Heart right ventricle (tissue), 16 donors: ENCODE results near the gene RALGAPA2. TPM values are rescaled to one million over a fixed set of nuclear protein-coding genes. Genes with fewer than 3 reads are reported as not detected.
A peak's percentile ranks its signal among the peaks of the same experiment; 100 is the strongest.

ENCODE experiments used
- ATAC-seq, 8 donors: fragments of 200-7000 bp; cut with Tn5 transposase; one replicate each; pipeline ENCODE4 v1.9.1; 2020; ENCODE audit warnings: mild to moderate bottlenecking in 8 of 8, moderate library complexity in 8 of 8, moderate number of reproducible peaks in 1 of 8
- DNase-seq, 2 donors: peaks; one replicate each; pipeline ENCODE4 v3.0.0-alpha.2; 2020
- H3K27ac ChIP-seq, 10 donors: fragments of 200-600 bp; sonication (generic) in 2 of 10; one replicate each; pipeline versions ENCODE4 v1.5.0 to v1.8.0; 2020 to 2022; ENCODE audit warnings: mild to moderate bottlenecking in 3 of 10
- H3K27me3 ChIP-seq, 7 donors: fragments of 200-600 bp; one replicate each; pipeline ENCODE4 v1.8.0; 2021 to 2022; ENCODE audit warnings: mild to moderate bottlenecking in 2 of 7
- H3K36me3 ChIP-seq, 9 donors: fragments of 200-600 bp; sonication (generic) in 1 of 9; one replicate each; pipeline versions ENCODE4 v1.5.0 to v1.8.0; 2020 to 2022; ENCODE audit warnings: mild to moderate bottlenecking in 2 of 9
- H3K4me1 ChIP-seq, 9 donors: fragments of 200-600 bp; sonication (generic) in 1 of 9; one replicate each; pipeline versions ENCODE4 v1.5.0 to v1.8.0; 2020 to 2022; ENCODE audit warnings: mild to moderate bottlenecking in 4 of 9
- H3K4me3 ChIP-seq, 10 donors: fragments of 200-600 bp; sonication (generic) in 2 of 10; one replicate each; pipeline versions ENCODE4 v1.5.0 to v1.8.0; 2020 to 2022; ENCODE audit warnings: mild to moderate bottlenecking in 7 of 10, moderate library complexity in 2 of 10
- H3K9me3 ChIP-seq, 11 donors: fragments of 200-600 bp in 10 of 11; sonication (generic) in 2 of 11; one replicate each; pipeline versions ENCODE4 v1.5.0 to v1.8.0; 2013 to 2022; ENCODE audit warnings: mild to moderate bottlenecking in 2 of 11, control low read depth in 1 of 11, moderate library complexity in 1 of 11
- CTCF ChIP-seq, 9 donors: fragments of 200-600 bp; sonication (generic) in 2 of 9; IDR thresholded peaks; one replicate each; pipeline versions ENCODE4 v1.5.0 to v1.8.0; 2021 to 2022; ENCODE audit warnings: antibody characterized with exemption in 9 of 9, mild to moderate bottlenecking in 5 of 9, moderate library complexity in 1 of 9
- whole genome bisulfite sequencing, 2 donors: extraction: QIAGEN DNeasy Blood & Tissue Kit; methylation state at CpG; one replicate each; pipeline ENCODE4 v1.1.7; 2013; ENCODE audit warnings: inconsistent platforms in 1 of 2; 5-methylcytosine and 5-hydroxymethylcytosine counted together
- intact Hi-C, 10 donors: fragments of 100-400 bp; cut with DNase I; formaldehyde crosslinking; loops; one replicate each; pipeline versions ENCODE4 v1.11.1 to v1.14.2; 2022
- polyA plus RNA-seq, 2 donors: library from polyadenylated mRNA; stranded (reverse); fragments of 200-250 nt; gene quantifications; one replicate each; pipeline ENCODE4 v1.2.3, GENCODE V29; 2013
- total RNA-seq, 10 donors: library from RNA; stranded (reverse); fragmentation: NEBNext Ultra II Directional in 3 of 10; extraction: Animal tissue kit (Norgen Biotek cat#: 25700) in 3 of 10; gene quantifications; one replicate each; pipeline versions ENCODE4 v1.2.1 to v1.2.4, GENCODE V29; 2021 to 2023
- donor health status: Arrhythmogenic right ventricular cardiomyopathy.
- donor health status: ischemic (EF 13 %, LVEDD 7.1; RV severe dilation, severe dysfunction).
- donor health status: healthy with polysubstance abuse.
- donor health status: DM: no; HTN: yes; CAD: no.
- donor health status: DM: no; HTN: no; CAD: no.
- donor health status: ischemic (EF 25% LVEDD 6.9; RV normal size, moderate dysfunction).
- donor health status: ischemic (EF 25% LVEDD 5.7; RV mildly dilated, moderate dysfunction).
- donor health status: healthy.
- donor health status: DM: yes; HTN: yes; CAD: no.
- donor health status: Ischemic cardiomyopathy.
- donor health status: ischemic (EF 35%, LVEDD 5.7; RV mildly dilated, moderate dysfunction).
- donor health status: nonischemic (EF 11% LVEDD 7.7; RV severe dilation, severe dysfunction).
- donor health status: DM: yes; HTN: yes; CAD: no.
- donor health status: PGD.
- donor health status: ischemic (EF 29% LVEDD 5.4; RV normal size, mild dysfunction).
- donor health status: nonischemic (EF 23%, LVEDD 6.1; RV moderate dilation, normal function).

The RALGAPA2 gene
- total and polyA plus RNA-seq, 12 donors = 4.1 to 26.8 (median 18.2) TPM

GRCh38 chr20:20407891-20408805 is 304.3 kb downstream of the RALGAPA2 start:
- intact Hi-C loops = no loop called here
- peak in 3 of 8 donors; percentile 53 to 73 (median 66) for ATAC-seq
- DNase-seq = no peak
- WGBS, 2 donors = 58 to 63% methylated on average over 6 of the region's 6 CpGs
- Histone ChIP-seq H3K27me3 (no peaks in the 10 kb centered on the region), H3K36me3 (peaks cover 0 to 63% (median 0%) of the 10 kb centered on the region in 9 donors), H3K27ac (no peak overlapping the region), H3K4me1 (peaks cover 0 to 33% (median 18%) of the 10 kb centered on the region in 9 donors), H3K4me3 (no peak overlapping the region), H3K9me3 (no peaks in the 10 kb centered on the region)
- TF ChIP-seq CTCF (IDR thresholded peaks at IDR 0.05) = peak in 4 of 9 donors; percentile 9 to 34 (median 21)

GRCh38 chr20:20406306-20406705 is 306.1 kb downstream of the RALGAPA2 start:
- ATAC-seq = no peak
- no peak for TF ChIP-seq CTCF (IDR thresholded peaks at IDR 0.05)

GRCh38 chr20:20405623-20406022 is 306.8 kb downstream of the RALGAPA2 start:
- ATAC-seq (no peak), DNase-seq (no peak)
- Histone ChIP-seq H3K9me3 (no peaks in the 10 kb centered on the region), H3K4me3 (no peak overlapping the region), H3K4me1 (peaks cover 0 to 24% (median 12%) of the 10 kb centered on the region in 9 donors), H3K27ac (no peak overlapping the region), H3K36me3 (peaks cover 0 to 60% (median 0%) of the 10 kb centered on the region in 9 donors), H3K27me3 (no peaks in the 10 kb centered on the region)
- no peak for TF ChIP-seq CTCF (IDR thresholded peaks at IDR 0.05)
- 88 to 89% methylated on average over 10 of the region's 10 CpGs for WGBS, 2 donors
- intact Hi-C loops = no loop called here

More at GRCh38 chr20:20406306-20406705, 306.1 kb downstream of the RALGAPA2 start:
- Histone ChIP-seq H3K36me3 (peaks cover 0 to 62% (median 0%) of the 10 kb centered on the region in 9 donors), H3K4me3 (no peak overlapping the region), H3K27ac (no peak overlapping the region), H3K27me3 (no peaks in the 10 kb centered on the region), H3K9me3 (no peaks in the 10 kb centered on the region), H3K4me1 (peaks cover 0 to 31% (median 18%) of the 10 kb centered on the region in 9 donors)
- intact Hi-C loops = no loop called here
- WGBS, 2 donors = 88 to 94% methylated on average over 2 of the region's 2 CpGs
- DNase-seq = no peak

GRCh38 chr20:20404633-20405032 is 307.8 kb downstream of the RALGAPA2 start:
- no peak for DNase-seq
- Histone ChIP-seq H3K4me3 (no peak overlapping the region), H3K27me3 (no peaks in the 10 kb centered on the region), H3K27ac (no peak overlapping the region), H3K4me1 (peaks cover 0 to 19% (median 8%) of the 10 kb centered on the region in 9 donors), H3K9me3 (no peaks in the 10 kb centered on the region), H3K36me3 (peaks cover 0 to 59% (median 0%) of the 10 kb centered on the region in 9 donors)
- intact Hi-C loops = no loop called here
- 94 to 96% methylated on average over 5 of the region's 5 CpGs for WGBS, 2 donors
- no peak for ATAC-seq
- no peak for TF ChIP-seq CTCF (IDR thresholded peaks at IDR 0.05)
